H1 (cell line): ENCODE results near the gene ALS2CL. TPM values are rescaled to one million over a fixed set of nuclear protein-coding genes. Genes with fewer than 3 reads are reported as not detected.

Experiments used
- RXRA ChIP-seq: IDR thresholded peaks from 2 replicates; pipeline ENCODE4 v1.6.1; 2011; ENCODE audit warnings: low read depth, mild to moderate bottlenecking, low read length, moderate library complexity; ENCODE audit not compliant: insufficient read depth
- SIN3A ChIP-seq, 2 experiments: IDR thresholded peaks in 1 of 2; conservative IDR thresholded peaks in 1 of 2; 2 replicates each; pipeline ENCODE4 v1.6.1; 2011 to 2012; ENCODE audit warnings: low read length in 2 of 2, improper control_type of control experiment in 1 of 2, low read depth in 1 of 2, mild to moderate bottlenecking in 1 of 2
- SIX5 ChIP-seq: IDR thresholded peaks from 2 replicates; pipeline ENCODE4 v1.6.1; 2011; ENCODE audit warnings: mild to moderate bottlenecking, low read depth, low read length
- polyA plus RNA-seq, 7 experiments: library from polyadenylated mRNA; depleted of rRNA in 3 of 7; stranded (reverse) in 5 of 7; unstranded in 2 of 7; fragments of >200 nt in 5 of 7; fragments of 200-250 nt in 2 of 7; gene quantifications; 1 replicate in 5 of 7; 2 replicates in 1 of 7; 4 replicates in 1 of 7; pipeline versions ENCODE4 v1.2.1 to v1.2.3, GENCODE V29; 2011 to 2013; ENCODE audit warnings: missing spikeins in 2 of 7, mixed read lengths in 2 of 7
- total RNA-seq: library from RNA; stranded (reverse); fragmentation: NEBNext Ultra II Directional; extraction: Animal tissue kit (Norgen Biotek cat#: 25700); gene quantifications from 2 replicates; pipeline ENCODE4 v1.2.1, GENCODE V29; 2021
- TF ChIP-seq, protein P1 (sequence below): IDR thresholded peaks from 2 replicates; pipeline ENCODE4 v1.6.1; 2012; ENCODE audit warnings: low read length, inconsistent platforms
- TF ChIP-seq, protein P2 (sequence below): IDR thresholded peaks from 2 replicates; pipeline ENCODE4 v1.6.1; 2011; ENCODE audit warnings: low read depth, mild to moderate bottlenecking, low read length; ENCODE audit not compliant: insufficient read depth

The ALS2CL gene
- total and polyA plus RNA-seq, 2 of the 8 experiments (the other 6 are each of a cell fraction or from before 2014, with no cell fraction given), result 4.8 to 5.4 TPM

DNA sequence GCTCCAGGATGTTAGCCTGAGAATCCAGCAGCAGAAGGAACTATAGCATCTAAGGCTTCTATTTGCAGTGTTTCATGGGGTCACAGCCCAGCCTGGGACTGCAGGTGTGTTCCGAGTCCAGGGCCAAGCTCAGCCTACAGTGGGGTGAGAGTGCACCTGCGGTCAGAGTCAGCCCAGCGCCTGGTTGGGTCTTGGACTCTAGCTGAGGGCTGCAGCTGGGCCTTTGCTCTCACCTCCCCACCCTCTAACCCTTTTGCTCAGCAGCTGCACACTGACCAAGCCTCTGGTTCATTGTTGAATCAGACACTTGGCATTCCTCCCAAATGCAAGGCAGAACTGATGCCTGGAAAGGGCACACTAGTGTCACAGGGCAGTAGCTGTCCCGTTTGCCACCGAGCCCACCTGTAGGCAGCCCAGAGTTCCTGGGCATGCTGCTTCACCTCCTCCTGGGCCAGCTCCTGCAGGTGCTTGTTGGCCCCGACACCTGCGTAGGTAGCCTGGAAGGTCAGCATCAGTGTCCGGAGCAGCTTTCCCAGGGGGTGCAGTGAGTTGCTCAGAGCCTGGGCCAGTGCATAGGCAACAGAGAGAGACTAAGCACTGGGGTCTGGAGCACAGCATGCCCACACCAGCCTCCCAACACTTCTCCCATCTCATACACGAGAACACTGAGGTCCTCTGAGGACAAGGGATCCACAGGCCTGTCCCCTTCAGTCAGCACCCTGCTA, 17.5 kb downstream of the ALS2CL start (continued):
- TF ChIP-seq, protein P1, sequence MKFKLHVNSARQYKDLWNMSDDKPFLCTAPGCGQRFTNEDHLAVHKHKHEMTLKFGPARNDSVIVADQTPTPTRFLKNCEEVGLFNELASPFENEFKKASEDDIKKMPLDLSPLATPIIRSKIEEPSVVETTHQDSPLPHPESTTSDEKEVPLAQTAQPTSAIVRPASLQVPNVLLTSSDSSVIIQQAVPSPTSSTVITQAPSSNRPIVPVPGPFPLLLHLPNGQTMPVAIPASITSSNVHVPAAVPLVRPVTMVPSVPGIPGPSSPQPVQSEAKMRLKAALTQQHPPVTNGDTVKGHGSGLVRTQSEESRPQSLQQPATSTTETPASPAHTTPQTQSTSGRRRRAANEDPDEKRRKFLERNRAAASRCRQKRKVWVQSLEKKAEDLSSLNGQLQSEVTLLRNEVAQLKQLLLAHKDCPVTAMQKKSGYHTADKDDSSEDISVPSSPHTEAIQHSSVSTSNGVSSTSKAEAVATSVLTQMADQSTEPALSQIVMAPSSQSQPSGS, result no peak
- TF ChIP-seq SIN3A (conservative IDR thresholded peaks at IDR 0.05 in 1 of 2, IDR thresholded peaks at IDR 0.05 in 1 of 2; ENCODE audit: low read depth in 1 of 2, low read length in 2 of 2), result no peak
- TF ChIP-seq, protein P2, sequence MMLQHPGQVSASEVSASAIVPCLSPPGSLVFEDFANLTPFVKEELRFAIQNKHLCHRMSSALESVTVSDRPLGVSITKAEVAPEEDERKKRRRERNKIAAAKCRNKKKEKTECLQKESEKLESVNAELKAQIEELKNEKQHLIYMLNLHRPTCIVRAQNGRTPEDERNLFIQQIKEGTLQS, result no peak
- no peak for TF ChIP-seq RXRA
- no peak for TF ChIP-seq SIX5
- TF ChIP-seq, all 59 proteins: peak for 0
